Activated CD4-positive, alpha-beta memory T cell treated with anti-CD3 and anti-CD28 coated beads for 36 hours (primary cell): ENCODE measurements around the gene DAO. TPM values are rescaled to one million over a fixed set of nuclear protein-coding genes. Genes with fewer than 3 reads are reported as not detected.

ENCODE experiments used
- CTCF ChIA-PET: fragments of 350-600 bp; sonication (Branson Sonifier 250); formaldehyde crosslinking; loops from one replicate; lab custom pipeline; 2021; ENCODE audit warnings: antibody characterized with exemption, inconsistent platforms; lab: Charles Lee
- POLR2A ChIA-PET: fragments of 350-600 bp; sonication (Branson Sonifier 250); formaldehyde crosslinking; loops from one replicate; lab custom pipeline; 2021; ENCODE audit warnings: antibody characterized with exemption; lab: Charles Lee
- DNase-seq: peaks from one replicate; pipeline ENCODE4 v3.0.0-alpha.2; 2020
- H3K27ac Mint-ChIP-seq: one replicate; pipeline ENCODE4 v1.8.0; 2021; ENCODE audit warnings: mixed read lengths
- H3K27me3 Mint-ChIP-seq: one replicate; pipeline ENCODE4 v1.8.0; 2021; ENCODE audit warnings: mixed read lengths
- H3K36me3 Mint-ChIP-seq: one replicate; pipeline ENCODE4 v1.8.0; 2021; ENCODE audit warnings: mixed read lengths
- H3K4me1 Mint-ChIP-seq: one replicate; pipeline ENCODE4 v1.8.0; 2021; ENCODE audit warnings: low read depth, mixed read lengths
- H3K4me3 Mint-ChIP-seq: one replicate; pipeline ENCODE4 v1.8.0; 2021; ENCODE audit warnings: mild to moderate bottlenecking, mixed read lengths
- H3K9me3 Mint-ChIP-seq: one replicate; pipeline ENCODE4 v1.8.0; 2021; ENCODE audit warnings: mixed read lengths
- intact Hi-C: fragments of 100-400 bp; cut with micrococcal nuclease; formaldehyde crosslinking; loops from one replicate; pipeline ENCODE4 v1.15.1; 2023
- total RNA-seq, 2 experiments: library from RNA; stranded (reverse); gene quantifications; one replicate each; pipeline ENCODE4 v1.2.3, GENCODE V29; 2021

Gene DAO
- total RNA-seq, 2 experiments from 2014 or later, result not detected

GRCh38 chr12:108876550-108876949 lies 3.3 kb upstream of the DAO start:
- Mint-ChIP-seq H3K4me1 (no peaks in the 10 kb centered on the region), H3K9me3 (no peaks in the 10 kb centered on the region), H3K27me3 (no peaks in the 10 kb centered on the region), H3K36me3 (no peaks in the 10 kb centered on the region), H3K27ac (no peak overlapping the region), H3K4me3 (no peak overlapping the region)
- DNase-seq, result no peak
- CTCF ChIA-PET, result no interaction called here
- POLR2A ChIA-PET, result no interaction called here
- intact Hi-C loops, result no loop called here

GRCh38 chr12:108881953-108882352 lies 2.1 kb downstream of the DAO start:
- POLR2A ChIA-PET, result interaction anchor here (0.6 to 0.7 kb wide), 2 partner anchors 15 to 1655 kb away, joined by 3 to 4 read pairs; no protein-coding TSS in a partner anchor
- no peaks in the 10 kb centered on the region for H3K27me3 Mint-ChIP-seq
- intact Hi-C loops, result no loop called here

GRCh38 chr12:108884116-108885012 lies 4.5 kb downstream of the DAO start:
- Mint-ChIP-seq H3K9me3 (no peaks in the 10 kb centered on the region), H3K27me3 (no peaks in the 10 kb centered on the region), H3K27ac (no peak overlapping the region), H3K4me1 (peaks cover 2% of the 10 kb centered on the region), H3K36me3 (no peaks in the 10 kb centered on the region), H3K4me3 (no peak overlapping the region)
- intact Hi-C loops, result loop anchor here (1.0 kb wide), 2 partner anchors 67 to 209 kb away; partner anchors contain the start of gene ALKBH2
- CTCF ChIA-PET, result interaction anchor here (0.6 to 3.9 kb wide), 27 partner anchors 13 to 510 kb away, joined by 3 to 39 read pairs (median 4); partner anchors contain the start of genes ALKBH2, SSH1, UNG and USP30
- peak; percentile 80 for DNase-seq
- POLR2A ChIA-PET, result no interaction called here

More at GRCh38 chr12:108881953-108882352, 2.1 kb downstream of the DAO start:
- Mint-ChIP-seq H3K9me3 (no peaks in the 10 kb centered on the region), H3K4me3 (no peak overlapping the region), H3K4me1 (peaks cover 2% of the 10 kb centered on the region), H3K27ac (no peak overlapping the region), H3K36me3 (no peaks in the 10 kb centered on the region)
- no peak for DNase-seq
- CTCF ChIA-PET, result interaction anchor here (1.0 to 1.7 kb wide), 2 partner anchors 69 to 211 kb away, joined by 4 to 5 read pairs; partner anchors contain the start of gene ALKBH2

GRCh38 chr12:108886873-108887629 lies 7.2 kb downstream of the DAO start:
- H3K27me3 Mint-ChIP-seq, result no peaks in the 10 kb centered on the region
- no peaks in the 10 kb centered on the region for H3K36me3 Mint-ChIP-seq

GRCh38 chr12:108888031-108888430 lies 8.1 kb downstream of the DAO start:
- H3K36me3 Mint-ChIP-seq, result no peaks in the 10 kb centered on the region

More at GRCh38 chr12:108886873-108887629, 7.2 kb downstream of the DAO start:
- ChIA-PET CTCF (interaction anchor here (0.7 to 3.9 kb wide), 4 partner anchors 29 to 251 kb away, joined by 3 to 39 read pairs (median 7); partner anchors contain the start of genes ALKBH2 and SSH1), POLR2A (no interaction called here)
- Mint-ChIP-seq H3K27ac (no peak overlapping the region), H3K4me1 (peaks cover 2% of the 10 kb centered on the region), H3K4me3 (no peak overlapping the region), H3K9me3 (no peaks in the 10 kb centered on the region)
- no peak for DNase-seq
- intact Hi-C loops, result no loop called here

GRCh38 chr12:108890208-108890607 lies 10.3 kb downstream of the DAO start:
- CTCF ChIA-PET, result interaction anchor here (0.6 to 1.5 kb wide), 3 partner anchors 29 to 202 kb away, joined by 3 to 5 read pairs (median 3); partner anchors contain the start of gene ALKBH2
- intact Hi-C loops, result no loop called here
- Mint-ChIP-seq H3K27me3 (peaks cover 1% of the 10 kb centered on the region), H3K27ac (no peak overlapping the region), H3K4me1 (no peaks in the 10 kb centered on the region), H3K9me3 (no peaks in the 10 kb centered on the region), H3K36me3 (no peaks in the 10 kb centered on the region), H3K4me3 (no peak overlapping the region)
- DNase-seq, result peak; percentile 23
- POLR2A ChIA-PET, result no interaction called here

More at GRCh38 chr12:108888031-108888430, 8.1 kb downstream of the DAO start:
- H3K4me3 Mint-ChIP-seq, result no peak overlapping the region
- ChIA-PET POLR2A (no interaction called here), CTCF (interaction anchor here (1.7 kb wide), 1 partner anchor 63 kb away, joined by 4 read pairs; no protein-coding TSS in a partner anchor)
- intact Hi-C loops, result no loop called here
- H3K4me1 Mint-ChIP-seq, result peaks cover 2% of the 10 kb centered on the region
- no peak overlapping the region for H3K27ac Mint-ChIP-seq
- no peaks in the 10 kb centered on the region for H3K27me3 Mint-ChIP-seq
- no peaks in the 10 kb centered on the region for H3K9me3 Mint-ChIP-seq
- DNase-seq, result no peak

- Mint-ChIP-seq H3K27ac (no peak overlapping the region), H3K4me3 (no peak overlapping the region), H3K4me1 (no peaks in the 10 kb centered on the region), H3K27me3 (peaks cover 10% of the 10 kb centered on the region), H3K36me3 (no peaks in the 10 kb centered on the region), H3K9me3 (no peaks in the 10 kb centered on the region)
- ChIA-PET CTCF (no interaction called here), POLR2A (no interaction called here)
- DNase-seq, result no peak
- intact Hi-C loops, result no loop called here
Observed at GRCh38 chr12:108895220-108895802, 15.4 kb downstream of the DAO start.

- Mint-ChIP-seq H3K9me3 (no peaks in the 10 kb centered on the region), H3K27ac (no peak overlapping the region), H3K4me3 (no peak overlapping the region), H3K4me1 (no peaks in the 10 kb centered on the region), H3K36me3 (no peaks in the 10 kb centered on the region), H3K27me3 (peaks cover 12% of the 10 kb centered on the region)
- intact Hi-C loops, result no loop called here
- no peak for DNase-seq
- CTCF ChIA-PET, result no interaction called here
- POLR2A ChIA-PET, result interaction anchor here (0.6 kb wide), 1 partner anchor 14 kb away, joined by 3 read pairs; no protein-coding TSS in a partner anchor
Observed at GRCh38 chr12:108896336-108896735, 16.4 kb downstream of the DAO start.

- DNase-seq, result no peak
- no peaks in the 10 kb centered on the region for H3K9me3 Mint-ChIP-seq
- H3K4me3 Mint-ChIP-seq, result no peak overlapping the region
- H3K27ac Mint-ChIP-seq, result no peak overlapping the region
- no peaks in the 10 kb centered on the region for H3K4me1 Mint-ChIP-seq
- no peaks in the 10 kb centered on the region for H3K36me3 Mint-ChIP-seq
- POLR2A ChIA-PET, result interaction anchor here (0.6 kb wide), 1 partner anchor 15 kb away, joined by 3 read pairs; no protein-coding TSS in a partner anchor
- CTCF ChIA-PET, result interaction anchor here (0.9 kb wide), 1 partner anchor 9 kb away, joined by 3 read pairs; no protein-coding TSS in a partner anchor
- intact Hi-C loops, result no loop called here
- peaks cover 12% of the 10 kb centered on the region for H3K27me3 Mint-ChIP-seq
Observed at GRCh38 chr12:108896817-108897216, 16.9 kb downstream of the DAO start.

- DNase-seq, result no peak
- intact Hi-C loops, result no loop called here
- CTCF ChIA-PET, result interaction anchor here (1.1 kb wide), 1 partner anchor 15 kb away, joined by 7 read pairs; no protein-coding TSS in a partner anchor
- Mint-ChIP-seq H3K4me1 (no peaks in the 10 kb centered on the region), H3K4me3 (no peak overlapping the region), H3K27me3 (peaks cover 12% of the 10 kb centered on the region), H3K9me3 (no peaks in the 10 kb centered on the region), H3K27ac (no peak overlapping the region), H3K36me3 (no peaks in the 10 kb centered on the region)
- POLR2A ChIA-PET, result no interaction called here
Observed at GRCh38 chr12:108899145-108899544, 19.3 kb downstream of the DAO start.

- peaks cover 16% of the 10 kb centered on the region for H3K27me3 Mint-ChIP-seq
Observed at GRCh38 chr12:108905725-108906124, 25.8 kb downstream of the DAO start.

More at GRCh38 chr12:108905725-108906124, 25.8 kb downstream of the DAO start:
- Mint-ChIP-seq H3K36me3 (no peaks in the 10 kb centered on the region), H3K27ac (no peak overlapping the region), H3K4me1 (no peaks in the 10 kb centered on the region), H3K4me3 (no peak overlapping the region), H3K9me3 (no peaks in the 10 kb centered on the region)
- intact Hi-C loops, result no loop called here
- DNase-seq, result no peak
- ChIA-PET CTCF (interaction anchor here (0.7 kb wide), 1 partner anchor 8 kb away, joined by 3 read pairs; no protein-coding TSS in a partner anchor), POLR2A (no interaction called here)
